Glutamatergic neuron (in vitro differentiated cells): ENCODE data around the gene UBAC2. TPM values are rescaled to one million over a fixed set of nuclear protein-coding genes. Genes with fewer than 3 reads are reported as not detected.

Experiments used
- DNase-seq: peaks from one replicate; pipeline ENCODE4 v3.0.0; 2022
- H3K27ac Mint-ChIP-seq: one replicate; pipeline ENCODE4 v1.8.0; 2020; ENCODE audit warnings: mild to moderate bottlenecking, mixed read lengths, inconsistent platforms; ENCODE audit not compliant: unreplicated experiment
- H3K27me3 Mint-ChIP-seq: one replicate; pipeline ENCODE4 v1.8.0; 2020; ENCODE audit warnings: mild to moderate bottlenecking, moderate library complexity, mixed read lengths, inconsistent platforms; ENCODE audit not compliant: unreplicated experiment
- H3K36me3 Mint-ChIP-seq: one replicate; pipeline ENCODE4 v1.8.0; 2020; ENCODE audit warnings: mild to moderate bottlenecking, mixed read lengths, inconsistent platforms; ENCODE audit not compliant: unreplicated experiment
- H3K4me1 Mint-ChIP-seq: one replicate; pipeline ENCODE4 v1.8.0; 2020; ENCODE audit warnings: mild to moderate bottlenecking, low read depth, mixed read lengths, inconsistent platforms; ENCODE audit not compliant: unreplicated experiment
- H3K4me3 Mint-ChIP-seq: one replicate; pipeline ENCODE4 v1.8.0; 2020; ENCODE audit warnings: mild to moderate bottlenecking, mixed read lengths, inconsistent platforms; ENCODE audit not compliant: unreplicated experiment
- H3K9me3 Mint-ChIP-seq: one replicate; pipeline ENCODE4 v1.8.0; 2020; ENCODE audit warnings: mild to moderate bottlenecking, moderate library complexity, mixed read lengths, inconsistent platforms; ENCODE audit not compliant: unreplicated experiment
- CTCF ChIP-seq: fragments of 200-600 bp; sonication (generic); IDR thresholded peaks from one replicate; pipeline ENCODE4 v1.5.0; 2021; ENCODE audit not compliant: partially characterized antibody, unreplicated experiment
- total RNA-seq: library from RNA; stranded (reverse); fragmentation: NEBNext Ultra II Directional; extraction: Animal tissue kit (Norgen Biotek cat#: 25700); gene quantifications from one replicate; pipeline ENCODE4 v1.2.1, GENCODE V29; 2021; ENCODE audit not compliant: unreplicated experiment

The UBAC2 gene
- total RNA-seq, 1 donor from 2014 or later, result 33.3 TPM

- no peak overlapping the region for H3K27ac Mint-ChIP-seq
- TF ChIP-seq CTCF, result no peak
- no peaks in the 10 kb centered on the region for H3K9me3 Mint-ChIP-seq
- no peak for DNase-seq
- peaks cover 14% of the 10 kb centered on the region for H3K4me1 Mint-ChIP-seq
- no peaks in the 10 kb centered on the region for H3K36me3 Mint-ChIP-seq
- H3K27me3 Mint-ChIP-seq, result peaks cover 3% of the 10 kb centered on the region
- no peak overlapping the region for H3K4me3 Mint-ChIP-seq
These were observed 170.0 kb downstream of the UBAC2 start for GRCh38 chr13:99370481-99371275.

GRCh38 chr13:99371956-99372355 lies 171.3 kb downstream of the UBAC2 start:
- Mint-ChIP-seq H3K9me3 (no peaks in the 10 kb centered on the region), H3K27ac (no peak overlapping the region), H3K36me3 (no peaks in the 10 kb centered on the region), H3K4me1 (peaks cover 8% of the 10 kb centered on the region), H3K4me3 (no peak overlapping the region), H3K27me3 (peaks cover 3% of the 10 kb centered on the region)
- no peak for TF ChIP-seq CTCF
- no peak for DNase-seq

GRCh38 chr13:99373436-99373835 lies 172.8 kb downstream of the UBAC2 start:
- H3K4me1 Mint-ChIP-seq, result no peaks in the 10 kb centered on the region
- H3K27ac Mint-ChIP-seq, result no peak overlapping the region
- no peak overlapping the region for H3K4me3 Mint-ChIP-seq
- H3K36me3 Mint-ChIP-seq, result peaks cover 4% of the 10 kb centered on the region
- H3K27me3 Mint-ChIP-seq, result peaks cover 1% of the 10 kb centered on the region
- TF ChIP-seq CTCF, result no peak
- no peaks in the 10 kb centered on the region for H3K9me3 Mint-ChIP-seq
- DNase-seq, result no peak

- H3K9me3 Mint-ChIP-seq, result no peaks in the 10 kb centered on the region
- TF ChIP-seq CTCF, result no peak
- no peak overlapping the region for H3K27ac Mint-ChIP-seq
- DNase-seq, result no peak
- peaks cover 7% of the 10 kb centered on the region for H3K36me3 Mint-ChIP-seq
- H3K4me3 Mint-ChIP-seq, result no peak overlapping the region
- no peaks in the 10 kb centered on the region for H3K4me1 Mint-ChIP-seq
- peaks cover 1% of the 10 kb centered on the region for H3K27me3 Mint-ChIP-seq
These were observed 173.7 kb downstream of the UBAC2 start for GRCh38 chr13:99374169-99374991.
